Large intestine (tissue), 3 donors: ENCODE data around the gene JAKMIP1. TPM values are rescaled to one million over a fixed set of nuclear protein-coding genes. Genes with fewer than 3 reads are reported as not detected.
A peak's percentile ranks its signal among the peaks of the same experiment; 100 is the strongest.
"Not testable (repeated sequence)": the region's sequence is repeated elsewhere in the genome, so short reads cannot be mapped to it uniquely, and the experiment has no call there.

Source experiments
- DNase-seq, 2 donors: peaks; one replicate each; pipeline versions ENCODE4 v3.0.0 to v3.0.0-alpha.2; 2013
- H3K27ac ChIP-seq: one replicate; pipeline ENCODE4 v1.5.1; 2013; ENCODE audit warnings: low read length
- H3K27me3 ChIP-seq: 2 replicates; pipeline ENCODE4 v1.6.1; 2013; ENCODE audit warnings: low read length; ENCODE audit not compliant: control insufficient read depth, insufficient read depth
- H3K36me3 ChIP-seq: 2 replicates; pipeline ENCODE4 v1.6.1; 2013; ENCODE audit warnings: low read length; ENCODE audit not compliant: control insufficient read depth, insufficient read depth
- H3K4me1 ChIP-seq: one replicate; pipeline ENCODE4 v1.6.1; 2013; ENCODE audit warnings: low read length; ENCODE audit not compliant: control insufficient read depth, insufficient read depth
- H3K4me3 ChIP-seq: one replicate; pipeline ENCODE4 v1.5.1; 2013; ENCODE audit warnings: low read length
- H3K9me3 ChIP-seq: one replicate; pipeline ENCODE4 v1.6.1; 2013; ENCODE audit warnings: mild to moderate bottlenecking, low read depth, low read length, moderate library complexity; ENCODE audit not compliant: control insufficient read depth
- WGBS: methylation state at CpG from one replicate; pipeline ENCODE4 v1.1.5; 2013; ENCODE audit warnings: low lambda C conversion rate; ENCODE audit not compliant: insufficient coverage; 5-methylcytosine and 5-hydroxymethylcytosine counted together
- polyA plus RNA-seq: library from polyadenylated mRNA; unstranded; fragments of 120-200 nt; gene quantifications from one replicate; pipeline ENCODE4 v1.2.1, GENCODE V29; 2013

Gene JAKMIP1
- polyA plus RNA-seq, 1 donor = 2.1 TPM

- Histone ChIP-seq H3K4me3 (no peak overlapping the region), H3K4me1 (no peaks in the 10 kb centered on the region), H3K36me3 (no peaks in the 10 kb centered on the region), H3K9me3 (no peaks in the 10 kb centered on the region), H3K27me3 (peaks cover 8% of the 10 kb centered on the region), H3K27ac (no peak overlapping the region)
- no peak for DNase-seq
- WGBS = no CpG with 5 or more reads among the region's 5 CpGs
Measured at GRCh38 chr4:6002492-6002833, 197.9 kb downstream of the JAKMIP1 start.

- Histone ChIP-seq H3K27ac (no peak overlapping the region), H3K27me3 (peaks cover 3% of the 10 kb centered on the region), H3K4me3 (no peak overlapping the region), H3K4me1 (no peaks in the 10 kb centered on the region), H3K36me3 (no peaks in the 10 kb centered on the region), H3K9me3 (no peaks in the 10 kb centered on the region)
- WGBS = 0% methylated on average over 1 of the region's 6 CpGs
- no peak for DNase-seq
Measured at GRCh38 chr4:6001680-6002491, 198.5 kb downstream of the JAKMIP1 start.

GRCh38 chr4:5999830-6000365 is 200.5 kb downstream of the JAKMIP1 start:
- Histone ChIP-seq H3K27me3 (no peaks in the 10 kb centered on the region), H3K27ac (no peak overlapping the region), H3K9me3 (no peaks in the 10 kb centered on the region), H3K36me3 (no peaks in the 10 kb centered on the region), H3K4me3 (no peak overlapping the region), H3K4me1 (no peaks in the 10 kb centered on the region)
- no peak for DNase-seq
- WGBS = no CpG with 5 or more reads among the region's 9 CpGs

GRCh38 chr4:5999356-5999755 is 201.0 kb downstream of the JAKMIP1 start:
- no CpG with 5 or more reads among the region's 6 CpGs for WGBS
- no peak for DNase-seq
- no peaks in the 10 kb centered on the region for H3K27me3 ChIP-seq
- H3K4me3 ChIP-seq = no peak overlapping the region
- H3K9me3 ChIP-seq = no peaks in the 10 kb centered on the region
- no peaks in the 10 kb centered on the region for H3K4me1 ChIP-seq
- H3K36me3 ChIP-seq = no peaks in the 10 kb centered on the region
- H3K27ac ChIP-seq = no peak overlapping the region

GRCh38 chr4:5998333-5998936 is 201.9 kb downstream of the JAKMIP1 start:
- Histone ChIP-seq H3K4me3 (no peak overlapping the region), H3K4me1 (no peaks in the 10 kb centered on the region), H3K9me3 (no peaks in the 10 kb centered on the region), H3K36me3 (no peaks in the 10 kb centered on the region), H3K27ac (no peak overlapping the region), H3K27me3 (no peaks in the 10 kb centered on the region)
- DNase-seq = peak; percentile 46 to 47
- whole genome bisulfite sequencing = 0% methylated on average over 1 of the region's 9 CpGs

- no peak overlapping the region for H3K27ac ChIP-seq
- H3K9me3 ChIP-seq = no peaks in the 10 kb centered on the region
- no peak overlapping the region for H3K4me3 ChIP-seq
- H3K36me3 ChIP-seq = no peaks in the 10 kb centered on the region
- H3K27me3 ChIP-seq = no peaks in the 10 kb centered on the region
- no peak for DNase-seq
- WGBS = 68% methylated on average over 3 of the region's 4 CpGs
- no peaks in the 10 kb centered on the region for H3K4me1 ChIP-seq
Measured at GRCh38 chr4:5996641-5997040, 203.7 kb downstream of the JAKMIP1 start.

GRCh38 chr4:5995901-5996623 is 204.3 kb downstream of the JAKMIP1 start:
- H3K36me3 ChIP-seq = no peaks in the 10 kb centered on the region
- DNase-seq = no peak
- H3K27me3 ChIP-seq = no peaks in the 10 kb centered on the region
- no peak overlapping the region for H3K27ac ChIP-seq
- H3K4me3 ChIP-seq = no peak overlapping the region
- H3K9me3 ChIP-seq = no peaks in the 10 kb centered on the region
- no CpG with 5 or more reads among the region's 19 CpGs for WGBS
- H3K4me1 ChIP-seq = no peaks in the 10 kb centered on the region

- no peaks in the 10 kb centered on the region for H3K36me3 ChIP-seq
- H3K27me3 ChIP-seq = no peaks in the 10 kb centered on the region
- H3K4me3 ChIP-seq = no peak overlapping the region
- H3K27ac ChIP-seq = no peak overlapping the region
- no CpG with 5 or more reads among the region's 23 CpGs for WGBS
- no peak for DNase-seq
- H3K4me1 ChIP-seq = no peaks in the 10 kb centered on the region
- H3K9me3 ChIP-seq = no peaks in the 10 kb centered on the region
Measured at GRCh38 chr4:5993876-5994811, 206.2 kb downstream of the JAKMIP1 start.

GRCh38 chr4:5993346-5993745 is 207.0 kb downstream of the JAKMIP1 start:
- H3K4me3 ChIP-seq, H3K4me1 ChIP-seq, H3K27ac ChIP-seq, H3K27me3 ChIP-seq, H3K9me3 ChIP-seq, H3K36me3 ChIP-seq, DNase-seq: not testable (repeated sequence)
- WGBS = no CpG with 5 or more reads among the region's 9 CpGs
